Mesendoderm (in vitro differentiated cells): ENCODE results near the gene C6.
"Not testable (repeated sequence)": the region's sequence is repeated elsewhere in the genome, so short reads cannot be mapped to it uniquely, and the experiment has no call there.

ENCODE experiments used
- DNase-seq: peaks from one replicate; pipeline ENCODE4 v3.0.0; 2013
- H2AK5ac ChIP-seq: 2 replicates; pipeline ENCODE4 v1.6.1; 2013; ENCODE audit warnings: low read length, inconsistent platforms
- H2BK120ac ChIP-seq: 2 replicates; pipeline ENCODE4 v1.6.1; 2013; ENCODE audit warnings: low read depth, mild to moderate bottlenecking, low read length, moderate library complexity, mixed read lengths
- H2BK15ac ChIP-seq: replicated peaks from 2 replicates; pipeline ENCODE4 v1.6.1; 2013; ENCODE audit warnings: low read depth, mild to moderate bottlenecking, moderate library complexity
- H2BK5ac ChIP-seq: 2 replicates; pipeline ENCODE4 v1.6.1; 2013; ENCODE audit warnings: low read length, inconsistent platforms
- H3K18ac ChIP-seq: 2 replicates; pipeline ENCODE4 v1.6.1; 2013; ENCODE audit warnings: mild to moderate bottlenecking, low read length, mixed read lengths
- H3K23ac ChIP-seq: one replicate; pipeline ENCODE4 v1.6.1; 2013; ENCODE audit warnings: low read length
- H3K27ac ChIP-seq: 2 replicates; pipeline ENCODE4 v1.5.1; 2013; ENCODE audit warnings: low read depth, mild to moderate bottlenecking, inconsistent platforms, low read length, moderate library complexity
- H3K27me3 ChIP-seq: 2 replicates; pipeline ENCODE4 v1.6.1; 2013; ENCODE audit warnings: low read length, control low read depth, mild to moderate bottlenecking, inconsistent platforms; ENCODE audit not compliant: insufficient read depth, poor library complexity
- H3K36me3 ChIP-seq: 2 replicates; pipeline ENCODE4 v1.6.1; 2013; ENCODE audit warnings: low read length, inconsistent platforms; ENCODE audit not compliant: control insufficient read depth, insufficient read depth
- H3K4ac ChIP-seq: one replicate; pipeline ENCODE4 v1.6.1; 2013; ENCODE audit warnings: low read depth, mild to moderate bottlenecking, low read length, moderate library complexity
- H3K4me1 ChIP-seq: 2 replicates; pipeline ENCODE4 v1.6.1; 2013; ENCODE audit warnings: low read depth, low read length, inconsistent platforms; ENCODE audit not compliant: control insufficient read depth
- H3K4me2 ChIP-seq: 2 replicates; pipeline ENCODE4 v1.6.1; 2013; ENCODE audit warnings: low read length
- H3K4me3 ChIP-seq: 2 replicates; pipeline ENCODE4 v1.5.1; 2013; ENCODE audit warnings: mild to moderate bottlenecking, low read length
- H3K56ac ChIP-seq: one replicate; pipeline ENCODE4 v1.6.1; 2013; ENCODE audit warnings: low read length
- H3K79me1 ChIP-seq: 2 replicates; pipeline ENCODE4 v1.6.1; 2013; ENCODE audit warnings: low read length, inconsistent platforms
- H3K79me2 ChIP-seq: 2 replicates; pipeline ENCODE4 v1.6.1; 2013; ENCODE audit warnings: mild to moderate bottlenecking, low read length; ENCODE audit not compliant: control insufficient read depth, insufficient read depth
- H3K9ac ChIP-seq: 2 replicates; pipeline ENCODE4 v1.6.1; 2013; ENCODE audit warnings: low read length, inconsistent platforms
- H4K5ac ChIP-seq: one replicate; pipeline ENCODE4 v1.6.1; 2013; ENCODE audit warnings: low read length
- H4K8ac ChIP-seq: one replicate; pipeline ENCODE4 v1.6.1; 2013; ENCODE audit warnings: low read depth, mild to moderate bottlenecking, control low read depth, low read length, moderate library complexity
- whole genome bisulfite sequencing: extraction: QIAGEN DNeasy Blood & Tissue Kit; methylation state at CpG from one replicate; pipeline ENCODE4 v1.1.7; 2013; ENCODE audit warnings: low lambda C conversion rate, missing lambda C conversion rate; ENCODE audit not compliant: insufficient coverage; ENCODE audit errors: extremely low coverage; 5-methylcytosine and 5-hydroxymethylcytosine counted together

The C6 gene

GRCh38 chr5:41183331-41183730 lies 30.0 kb downstream of the C6 start:
- H3K18ac ChIP-seq, H3K27me3 ChIP-seq, DNase-seq, H3K9ac ChIP-seq, H2BK5ac ChIP-seq, H4K8ac ChIP-seq, H3K79me2 ChIP-seq, H3K23ac ChIP-seq, H2AK5ac ChIP-seq, H3K36me3 ChIP-seq, H3K4ac ChIP-seq, H3K27ac ChIP-seq, H2BK15ac ChIP-seq, H3K4me1 ChIP-seq, H3K4me3 ChIP-seq, H4K5ac ChIP-seq, H3K79me1 ChIP-seq, H3K56ac ChIP-seq, H2BK120ac ChIP-seq, H3K4me2 ChIP-seq: not testable (repeated sequence)
- no CpG with 5 or more reads among the region's 1 CpG for WGBS

- no peak overlapping the region for H3K27ac ChIP-seq
- H2AK5ac ChIP-seq: no peak overlapping the region
- H3K4ac ChIP-seq: no peak overlapping the region
These were observed 30.7 kb downstream of the C6 start for GRCh38 chr5:41182666-41183065.

GRCh38 chr5:41181691-41182564 lies 31.4 kb downstream of the C6 start:
- Histone ChIP-seq H2AK5ac (no peak overlapping the region), H3K27ac (no peak overlapping the region), H3K79me1 (no peaks in the 10 kb centered on the region), H3K79me2 (no peaks in the 10 kb centered on the region), H4K8ac (no peak overlapping the region), H3K56ac (no peak overlapping the region), H3K23ac (no peak overlapping the region), H4K5ac (no peak overlapping the region), H3K4me3 (no peak overlapping the region), H3K4me2 (no peak overlapping the region), H3K36me3 (no peaks in the 10 kb centered on the region), H2BK120ac (no peak overlapping the region), H3K27me3 (no peaks in the 10 kb centered on the region), H3K4ac (no peak overlapping the region), H2BK5ac (no peak overlapping the region), H3K18ac (no peak overlapping the region), H3K9ac (no peak overlapping the region), H2BK15ac (no peak overlapping the region), H3K4me1 (no peaks in the 10 kb centered on the region)
- DNase-seq: peak; percentile 3
- WGBS: no CpG with 5 or more reads among the region's 5 CpGs

More at GRCh38 chr5:41182666-41183065, 30.7 kb downstream of the C6 start:
- Histone ChIP-seq H4K8ac (no peak overlapping the region), H3K4me2 (no peak overlapping the region), H3K27me3 (no peaks in the 10 kb centered on the region), H3K56ac (no peak overlapping the region), H2BK5ac (no peak overlapping the region), H3K9ac (no peak overlapping the region), H3K23ac (no peak overlapping the region), H4K5ac (no peak overlapping the region), H2BK15ac (no peak overlapping the region), H3K4me3 (no peak overlapping the region), H2BK120ac (no peak overlapping the region), H3K18ac (no peak overlapping the region), H3K36me3 (no peaks in the 10 kb centered on the region), H3K79me2 (no peaks in the 10 kb centered on the region), H3K4me1 (no peaks in the 10 kb centered on the region), H3K79me1 (no peaks in the 10 kb centered on the region)
- DNase-seq: peak; percentile 6

GRCh38 chr5:41176952-41177351 lies 36.4 kb downstream of the C6 start:
- Histone ChIP-seq H3K27ac (no peak overlapping the region), H3K27me3 (no peaks in the 10 kb centered on the region), H3K79me1 (no peaks in the 10 kb centered on the region), H3K79me2 (no peaks in the 10 kb centered on the region), H2BK120ac (no peak overlapping the region), H3K23ac (no peak overlapping the region), H3K56ac (no peak overlapping the region), H3K18ac (no peak overlapping the region), H3K36me3 (no peaks in the 10 kb centered on the region), H3K4me2 (no peak overlapping the region), H3K4me1 (no peaks in the 10 kb centered on the region), H4K8ac (no peak overlapping the region), H3K4ac (no peak overlapping the region), H4K5ac (no peak overlapping the region), H3K9ac (no peak overlapping the region), H2BK15ac (no peak overlapping the region), H2AK5ac (no peak overlapping the region), H3K4me3 (no peak overlapping the region), H2BK5ac (no peak overlapping the region)
- no CpG with 5 or more reads among the region's 3 CpGs for WGBS
- DNase-seq: no peak

GRCh38 chr5:41172012-41172411 lies 41.3 kb downstream of the C6 start:
- H2AK5ac ChIP-seq: no peak overlapping the region
- H3K4me1 ChIP-seq: no peaks in the 10 kb centered on the region
- DNase-seq: no peak
- no peak overlapping the region for H2BK120ac ChIP-seq
- H4K8ac ChIP-seq: no peak overlapping the region
- H2BK15ac ChIP-seq: no peak overlapping the region
- no CpG with 5 or more reads among the region's 3 CpGs for WGBS
- H2BK5ac ChIP-seq: no peak overlapping the region
- no peaks in the 10 kb centered on the region for H3K27me3 ChIP-seq
- no peak overlapping the region for H3K4ac ChIP-seq
- H3K4me3 ChIP-seq: no peak overlapping the region
- H3K36me3 ChIP-seq: no peaks in the 10 kb centered on the region
- no peak overlapping the region for H3K9ac ChIP-seq
- no peak overlapping the region for H3K27ac ChIP-seq
- no peaks in the 10 kb centered on the region for H3K79me2 ChIP-seq
- H3K18ac ChIP-seq: no peak overlapping the region
- H3K4me2 ChIP-seq: no peak overlapping the region
- H3K79me1 ChIP-seq: no peaks in the 10 kb centered on the region
- H3K56ac ChIP-seq: no peak overlapping the region
- H3K23ac ChIP-seq: no peak overlapping the region
- H4K5ac ChIP-seq: no peak overlapping the region

- Histone ChIP-seq H3K4ac (no peak overlapping the region), H2BK15ac (no peak overlapping the region), H3K4me2 (no peak overlapping the region), H3K9ac (no peak overlapping the region), H2BK120ac (no peak overlapping the region), H3K56ac (no peak overlapping the region), H3K79me1 (no peaks in the 10 kb centered on the region), H3K36me3 (no peaks in the 10 kb centered on the region), H3K27ac (no peak overlapping the region), H2BK5ac (no peak overlapping the region), H3K4me3 (no peak overlapping the region), H4K8ac (no peak overlapping the region), H4K5ac (no peak overlapping the region), H3K4me1 (no peaks in the 10 kb centered on the region), H3K23ac (no peak overlapping the region), H3K18ac (no peak overlapping the region), H2AK5ac (no peak overlapping the region), H3K79me2 (no peaks in the 10 kb centered on the region), H3K27me3 (no peaks in the 10 kb centered on the region)
- no peak for DNase-seq
- WGBS: no CpG with 5 or more reads among the region's 1 CpG
These were observed 52.1 kb downstream of the C6 start for GRCh38 chr5:41161271-41161670.
